Natural killer cell (primary cell): ENCODE data around the gene CARD11. TPM values are rescaled to one million over a fixed set of nuclear protein-coding genes. Genes with fewer than 3 reads are reported as not detected.

Experiments
- ATAC-seq, 3 donors: fragments of 150-1000 bp in 2 of 3; fragments of 200-7000 bp in 1 of 3; cut with Tn5 transposase; 1 replicate in 1 of 3; 2 replicates in 2 of 3; pipeline ENCODE4 v1.10.0; 2021; ENCODE audit warnings: mild to moderate bottlenecking in 2 of 3, moderate library complexity in 2 of 3
- DNase-seq, 2 donors: peaks; one replicate each; pipeline versions ENCODE4 v3.0.0 to v3.0.0-alpha.2; 2013 to 2021; ENCODE audit warnings: mixed read lengths in 1 of 2
- H3K27ac ChIP-seq: one replicate; pipeline ENCODE4 v1.5.1; 2013; ENCODE audit warnings: mild to moderate bottlenecking, low read length
- H3K27me3 ChIP-seq: one replicate; pipeline ENCODE4 v1.6.1; 2013; ENCODE audit warnings: low read length; ENCODE audit not compliant: control insufficient read depth, insufficient read depth
- H3K36me3 ChIP-seq: one replicate; pipeline ENCODE4 v1.6.1; 2013; ENCODE audit warnings: low read length; ENCODE audit not compliant: control insufficient read depth, insufficient read depth
- H3K4me1 ChIP-seq: one replicate; pipeline ENCODE4 v1.6.1; 2013; ENCODE audit warnings: low read length; ENCODE audit not compliant: control insufficient read depth, insufficient read depth
- H3K4me3 ChIP-seq: one replicate; pipeline ENCODE4 v1.5.1; 2013; ENCODE audit warnings: low read length
- H3K9me3 ChIP-seq: one replicate; pipeline ENCODE4 v1.6.1; 2013; ENCODE audit warnings: low read length; ENCODE audit not compliant: control insufficient read depth, insufficient read depth
- H3K27ac Mint-ChIP-seq, 2 donors: one replicate each; pipeline ENCODE4 v1.8.0; 2022; ENCODE audit warnings: mild to moderate bottlenecking in 2 of 2, mixed read lengths in 2 of 2, moderate library complexity in 1 of 2
- H3K27me3 Mint-ChIP-seq, 2 donors: one replicate each; pipeline ENCODE4 v1.8.0; 2022; ENCODE audit warnings: low read depth in 2 of 2, mixed read lengths in 2 of 2
- H3K36me3 Mint-ChIP-seq: one replicate; pipeline ENCODE4 v1.8.0; 2022; ENCODE audit warnings: mixed read lengths
- H3K4me1 Mint-ChIP-seq, 2 donors: one replicate each; pipeline ENCODE4 v1.8.0; 2022; ENCODE audit warnings: mixed read lengths in 2 of 2
- H3K4me3 Mint-ChIP-seq: one replicate; pipeline ENCODE4 v1.8.0; 2022; ENCODE audit warnings: mild to moderate bottlenecking, moderate library complexity, mixed read lengths
- H3K9me3 Mint-ChIP-seq, 2 donors: one replicate each; pipeline ENCODE4 v1.8.0; 2022; ENCODE audit warnings: mixed read lengths in 2 of 2
- CTCF ChIP-seq: fragments of 200-600 bp; IDR thresholded peaks from one replicate; pipeline ENCODE4 v1.8.0; 2022; ENCODE audit warnings: antibody characterized with exemption
- WGBS: methylation state at CpG from one replicate; pipeline ENCODE4 v1.1.7; 2013; ENCODE audit warnings: missing lambda C conversion rate; ENCODE audit not compliant: insufficient coverage; 5-methylcytosine and 5-hydroxymethylcytosine counted together
- intact Hi-C: fragments of 100-400 bp; cut with micrococcal nuclease; formaldehyde crosslinking; loops from one replicate; pipeline ENCODE4 v1.14.2; 2022
- total RNA-seq, 4 donors: library from RNA; stranded (reverse); fragments of 120-200 nt in 1 of 4; gene quantifications; one replicate each; pipeline versions ENCODE4 v1.2.3 to v1.2.4, GENCODE V29; 2013 to 2022

Gene CARD11
- total RNA-seq, 3 donors from 2014 or later (not counting 1 experiment from before 2014, with no cell fraction given): 196 to 233 (median 199) TPM

- intact Hi-C loops: no loop called here
- no peak for TF ChIP-seq CTCF
These were observed 167.5 kb downstream of the CARD11 start for GRCh38 chr7:2876031-2876731.

GRCh38 chr7:2873686-2874551, 169.7 kb downstream of the CARD11 start:
- peaks cover 25% of the 10 kb centered on the region for H3K4me1 ChIP-seq
- H3K27me3 ChIP-seq: no peaks in the 10 kb centered on the region
- no peaks in the 10 kb centered on the region for H3K36me3 ChIP-seq
- H3K36me3 Mint-ChIP-seq: no peaks in the 10 kb centered on the region
- TF ChIP-seq CTCF: no peak
- H3K27ac Mint-ChIP-seq: no peak overlapping the region
- H3K9me3 Mint-ChIP-seq: no peaks in the 10 kb centered on the region
- peaks cover 0 to 11% of the 10 kb centered on the region in 2 donors for H3K27me3 Mint-ChIP-seq
- 57% methylated on average over 3 of the region's 7 CpGs for WGBS
- intact Hi-C loops: no loop called here
- H3K4me3 Mint-ChIP-seq: no peak overlapping the region
- peaks cover 15 to 16% of the 10 kb centered on the region in 2 donors for H3K4me1 Mint-ChIP-seq
- no peak overlapping the region for H3K27ac ChIP-seq
- DNase-seq (no peak), ATAC-seq (no peak)
- H3K4me3 ChIP-seq: no peak overlapping the region
- H3K9me3 ChIP-seq: no peaks in the 10 kb centered on the region

More at GRCh38 chr7:2876031-2876731, 167.5 kb downstream of the CARD11 start:
- H3K36me3 Mint-ChIP-seq: no peaks in the 10 kb centered on the region
- no peaks in the 10 kb centered on the region for H3K9me3 Mint-ChIP-seq
- H3K4me3 ChIP-seq: no peak overlapping the region
- no peaks in the 10 kb centered on the region for H3K36me3 ChIP-seq
- no peak for DNase-seq
- H3K4me3 Mint-ChIP-seq: no peak overlapping the region
- H3K27me3 ChIP-seq: no peaks in the 10 kb centered on the region
- no peak for ATAC-seq
- H3K4me1 ChIP-seq: peaks cover 15% of the 10 kb centered on the region
- peaks cover 11 to 12% of the 10 kb centered on the region in 2 donors for H3K4me1 Mint-ChIP-seq
- no peaks in the 10 kb centered on the region for H3K9me3 ChIP-seq
- 94% methylated on average over 22 of the region's 24 CpGs for WGBS
- H3K27ac Mint-ChIP-seq: no peak overlapping the region
- H3K27me3 Mint-ChIP-seq: peaks cover 0 to 7% of the 10 kb centered on the region in 2 donors
- no peak overlapping the region for H3K27ac ChIP-seq

GRCh38 chr7:2873146-2873545, 170.5 kb downstream of the CARD11 start:
- Mint-ChIP-seq H3K9me3 (no peaks in the 10 kb centered on the region), H3K36me3 (no peaks in the 10 kb centered on the region), H3K27me3 (peaks cover 0 to 11% of the 10 kb centered on the region in 2 donors), H3K27ac (no peak overlapping the region), H3K4me3 (no peak overlapping the region), H3K4me1 (peaks cover 7 to 9% of the 10 kb centered on the region in 2 donors)
- TF ChIP-seq CTCF: no peak
- Histone ChIP-seq H3K4me3 (no peak overlapping the region), H3K4me1 (peaks cover 17% of the 10 kb centered on the region), H3K9me3 (no peaks in the 10 kb centered on the region), H3K27me3 (no peaks in the 10 kb centered on the region), H3K36me3 (no peaks in the 10 kb centered on the region), H3K27ac (no peak overlapping the region)
- DNase-seq (no peak), ATAC-seq (no peak)
- intact Hi-C loops: no loop called here
- WGBS: 85% methylated on average over 10 of the region's 10 CpGs
